Cerebellar cortex (tissue), 1 donor: ENCODE measurements around the gene CMTM6.
A peak's percentile ranks its signal among the peaks of the same experiment; 100 is the strongest.
"Not testable (repeated sequence)": the region's sequence is repeated elsewhere in the genome, so short reads cannot be mapped to it uniquely, and the experiment has no call there.

Source experiments
- DNase-seq: peaks from one replicate; pipeline ENCODE4 v3.0.0-alpha.2; 2015; ENCODE audit warnings: low spot score

CMTM6 gene

GRCh38 chr3:32499585-32499984 is 3.1 kb downstream of the CMTM6 start:
- no peak for DNase-seq

DNA sequence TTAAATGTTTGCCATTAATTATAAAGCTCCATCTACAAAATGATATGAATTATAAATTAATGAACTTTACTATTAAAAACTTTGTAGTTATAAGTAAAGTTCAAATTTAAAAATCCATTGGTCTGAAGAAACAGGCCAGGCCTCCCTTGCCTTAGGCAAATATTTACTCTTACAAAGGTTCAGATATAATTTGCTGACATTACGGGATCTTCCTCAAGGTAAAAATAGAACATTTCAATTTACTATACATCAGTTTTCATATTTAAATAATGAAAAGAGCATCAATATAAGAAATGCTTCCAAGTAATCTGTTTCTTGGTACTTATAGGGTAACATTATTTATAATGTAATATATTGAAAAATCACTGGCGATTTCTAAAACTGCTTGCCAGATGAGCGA is 3.7 kb downstream of the CMTM6 start:
- no peak for DNase-seq

GRCh38 chr3:32498252-32498651 is 4.4 kb downstream of the CMTM6 start:
- DNase-seq, result no peak

DNA sequence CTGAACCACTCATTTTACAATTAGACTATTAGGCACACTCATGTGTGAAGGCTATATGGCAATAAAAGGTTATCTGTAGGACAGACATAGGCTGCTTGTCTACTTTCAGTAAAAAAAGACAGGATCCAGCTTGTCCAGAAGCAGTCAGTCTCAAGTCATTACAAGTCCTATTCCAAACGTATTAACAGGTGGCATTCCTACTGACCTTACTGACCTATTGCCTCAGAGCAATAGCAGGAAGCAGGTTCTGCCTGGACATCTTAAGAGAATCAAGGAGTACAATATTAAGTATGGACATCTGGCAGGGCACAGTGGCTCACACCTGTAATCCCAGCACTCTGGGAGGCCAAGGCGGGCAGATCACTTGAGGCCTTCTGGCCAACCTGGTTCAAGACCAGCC is 7.0 kb downstream of the CMTM6 start:
- no peak for DNase-seq

- DNase-seq, result no peak
Measured at GRCh38 chr3:32495085-32495484, 7.6 kb downstream of the CMTM6 start.

- no peak for DNase-seq
Measured at GRCh38 chr3:32493437-32494414, 8.9 kb downstream of the CMTM6 start.

GRCh38 chr3:32492684-32493436 is 9.8 kb downstream of the CMTM6 start:
- no peak for DNase-seq

DNA sequence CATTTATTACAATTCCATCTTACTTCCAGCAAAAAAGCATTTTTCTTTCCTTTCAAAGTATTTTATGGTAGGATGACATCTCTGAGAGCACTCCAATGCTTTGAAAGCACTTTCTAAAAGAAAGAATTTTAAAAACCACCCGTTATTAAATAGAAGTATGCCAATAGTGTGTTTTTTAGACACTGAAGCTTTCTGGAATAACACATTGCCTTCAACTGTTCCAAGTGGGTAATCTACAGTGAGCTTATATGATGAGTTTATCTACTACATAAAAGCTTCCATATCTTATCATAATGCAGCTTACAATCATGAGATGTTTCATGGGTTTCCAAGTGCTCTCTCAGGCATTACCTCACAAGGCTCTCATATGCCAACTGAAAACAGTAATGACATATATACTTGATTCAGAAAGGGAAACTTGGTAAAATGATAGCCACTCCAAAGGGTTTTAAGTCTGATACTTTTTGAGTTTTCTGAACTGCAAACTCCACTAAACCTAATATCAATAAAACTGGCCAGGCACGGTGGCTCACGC is 14.1 kb downstream of the CMTM6 start:
- DNase-seq, result no peak

GRCh38 chr3:32487781-32488473 is 14.7 kb downstream of the CMTM6 start:
- no peak for DNase-seq

GRCh38 chr3:32484436-32484835 is 18.2 kb downstream of the CMTM6 start:
- no peak for DNase-seq

DNA sequence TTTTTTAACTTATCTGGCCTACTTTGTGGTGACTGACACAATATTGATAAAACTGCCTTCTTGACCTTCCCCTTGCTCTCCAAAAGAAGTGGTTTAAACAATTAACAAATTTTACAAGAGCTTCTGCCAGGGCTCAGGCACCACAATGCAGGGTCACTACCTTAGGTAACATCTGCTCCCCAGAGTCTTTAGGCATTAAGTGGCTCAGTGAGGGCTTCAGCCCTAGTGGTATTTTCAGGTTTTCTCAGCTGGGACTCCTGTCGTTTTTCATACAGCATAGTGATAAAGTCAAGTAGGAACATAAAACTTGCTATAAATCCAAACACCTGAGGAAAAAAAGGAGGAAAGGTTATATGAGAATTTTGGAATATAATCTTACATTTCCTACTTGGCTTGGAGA is 18.9 kb downstream of the CMTM6 start:
- no peak for DNase-seq

DNA sequence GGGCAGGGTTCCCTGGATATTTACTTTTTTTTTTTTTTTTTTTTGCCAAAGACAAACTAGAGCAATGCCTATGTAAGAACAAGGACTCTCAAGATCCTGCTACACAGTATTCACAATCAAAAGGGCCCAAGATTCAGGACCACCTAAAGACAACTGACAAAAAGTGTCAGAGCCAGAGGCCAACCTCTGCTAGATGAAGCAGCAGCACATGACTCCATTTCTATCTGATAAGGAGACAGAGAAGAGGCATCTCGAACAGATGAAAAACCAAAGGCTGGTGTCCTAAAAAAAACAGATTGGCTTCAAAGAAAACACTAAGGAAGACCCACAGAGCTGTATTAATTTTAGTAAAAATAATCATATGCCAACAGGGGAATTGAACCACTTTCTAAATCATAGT is 20.0 kb downstream of the CMTM6 start:
- DNase-seq, result no peak

DNA sequence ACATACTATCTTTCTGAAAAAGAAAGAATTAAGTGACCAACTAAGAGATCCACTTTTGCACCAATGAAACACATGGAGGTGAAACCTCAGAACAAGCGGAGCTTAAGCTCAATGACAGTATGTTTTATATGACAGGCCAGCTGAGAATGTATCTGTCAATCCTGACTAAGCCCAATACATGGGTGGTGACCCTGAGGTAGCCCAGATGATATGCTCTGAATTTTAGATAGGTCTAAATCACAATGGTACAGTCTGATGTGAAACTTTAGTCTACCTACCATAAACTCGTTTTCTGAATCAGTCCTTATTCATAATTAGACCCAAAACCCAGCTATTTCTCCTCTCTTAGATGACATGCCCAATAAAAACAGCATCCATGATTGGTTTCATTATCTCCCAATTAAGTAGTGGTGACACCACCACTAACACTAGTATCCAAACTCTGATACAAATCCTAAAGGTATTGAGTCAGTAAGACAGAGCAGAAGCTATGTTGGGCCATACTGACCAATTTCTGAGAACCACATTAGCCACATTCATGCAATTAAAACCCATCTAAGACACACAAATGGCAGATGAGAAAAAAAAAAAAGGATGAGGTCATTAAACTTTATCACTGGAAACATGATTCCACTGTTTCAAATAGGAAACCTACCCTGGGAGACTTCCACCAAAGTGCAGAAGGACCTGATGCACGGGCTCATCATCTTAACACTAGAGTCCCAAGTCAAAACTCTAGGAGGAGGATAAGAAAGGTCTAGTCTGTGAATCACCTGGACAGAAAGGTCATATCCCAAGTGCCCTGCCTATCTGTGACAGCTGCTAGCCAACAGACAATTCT is 20.6 kb downstream of the CMTM6 start:
- DNase-seq, result no peak

- no peak for DNase-seq
Measured at GRCh38 chr3:32480604-32481003, 22.0 kb downstream of the CMTM6 start.

DNA sequence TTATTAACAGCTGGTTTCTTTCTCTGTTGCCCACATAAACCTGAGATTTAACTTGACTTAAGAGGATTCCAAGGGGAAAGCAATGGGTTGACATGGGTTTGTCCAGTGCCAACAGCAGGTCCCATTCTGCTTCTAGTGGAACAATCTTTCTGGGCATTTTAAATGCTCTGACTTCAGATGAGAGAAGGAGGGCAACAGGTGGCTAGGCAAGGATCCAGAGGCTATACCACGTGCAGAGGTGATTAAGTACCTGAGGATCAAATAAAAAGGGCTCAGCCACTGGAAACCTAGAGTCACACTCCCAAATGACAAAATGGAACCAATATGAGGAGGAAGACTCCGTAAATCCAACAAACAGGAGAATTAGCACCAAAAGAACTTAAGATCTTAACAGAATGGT is 28.5 kb downstream of the CMTM6 start:
- DNase-seq, result no peak

GRCh38 chr3:32472151-32472550 is 30.5 kb downstream of the CMTM6 start:
- not testable (repeated sequence) for DNase-seq

DNA sequence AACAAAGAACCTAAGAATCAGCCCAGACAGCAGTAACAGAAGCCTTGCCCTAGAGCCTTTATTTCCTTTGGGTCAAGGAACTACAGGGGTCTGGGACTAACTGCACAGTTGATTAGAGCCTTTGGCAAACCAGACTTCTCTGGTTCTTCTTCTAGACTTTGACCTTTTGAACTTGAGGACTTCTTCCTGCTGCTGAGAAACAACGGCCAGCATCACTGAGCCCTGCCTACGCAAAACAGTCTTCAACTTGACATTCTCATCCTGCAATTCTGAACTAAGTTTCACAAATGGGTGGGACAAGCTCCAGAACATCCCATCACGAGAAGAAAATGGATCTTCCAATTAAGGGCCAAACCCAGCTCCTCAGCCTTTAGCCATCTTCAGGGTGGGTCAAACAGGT is 31.4 kb downstream of the CMTM6 start:
- no peak for DNase-seq

DNA sequence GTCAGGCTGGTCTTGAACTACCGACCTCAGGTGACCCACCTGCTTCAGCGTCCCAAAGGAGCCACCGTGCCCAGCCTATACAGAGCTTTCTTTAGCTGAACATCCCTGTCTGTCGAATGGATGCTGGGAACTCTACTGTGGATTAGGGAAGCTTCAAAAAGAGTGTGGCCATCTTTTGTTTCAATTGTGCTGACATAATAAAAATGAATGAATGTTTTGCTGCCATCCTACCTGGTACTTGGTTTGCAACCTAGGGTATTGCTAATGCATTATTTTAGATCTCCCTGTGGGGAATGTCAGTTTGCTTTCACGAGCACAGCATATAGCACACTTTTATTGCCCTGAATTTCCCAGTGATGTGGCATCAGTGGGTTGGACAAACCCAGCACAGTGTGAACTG is 32.3 kb downstream of the CMTM6 start:
- no peak for DNase-seq

GRCh38 chr3:32469151-32469874 is 33.3 kb downstream of the CMTM6 start:
- no peak for DNase-seq

DNA sequence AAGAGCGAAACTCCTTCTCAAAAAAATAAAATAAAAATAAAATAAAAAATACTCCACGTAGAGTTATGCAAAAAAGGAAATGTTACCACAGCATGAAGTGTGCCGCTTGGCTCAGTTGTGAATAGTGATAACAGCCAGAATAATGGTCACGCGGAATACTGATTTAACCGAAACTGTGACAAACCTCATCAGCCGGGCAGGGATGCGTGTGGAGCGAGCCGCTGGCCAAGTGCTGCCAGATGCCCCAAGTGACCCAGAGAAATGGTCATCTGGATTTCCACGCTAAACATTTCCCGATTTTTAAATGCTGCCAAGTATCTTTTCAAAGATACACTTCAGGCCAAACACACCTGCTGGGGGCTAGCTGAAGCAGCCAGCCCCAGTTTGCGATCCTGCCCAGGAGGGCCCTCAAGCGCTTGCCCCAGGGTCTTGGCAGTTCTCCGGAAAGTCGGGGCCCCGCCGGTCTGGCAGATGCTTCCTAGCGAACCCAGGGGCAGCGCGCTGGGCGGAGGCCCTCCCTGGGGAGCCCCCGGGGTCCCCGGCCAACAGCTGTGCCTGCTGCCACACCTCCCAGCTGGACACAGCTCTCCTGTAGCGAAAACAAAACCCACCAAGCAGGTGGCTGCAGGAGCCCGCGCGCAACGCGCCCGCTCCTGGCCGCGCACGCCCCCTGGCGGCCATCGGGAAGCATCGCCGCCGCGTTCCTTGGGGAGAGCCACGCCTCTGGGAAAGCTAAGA is 35.1 kb downstream of the CMTM6 start:
- DNase-seq, result peak; percentile 70
